ENCODE results near the gene ZNF473. TPM values are rescaled to one million over a fixed set of nuclear protein-coding genes. Genes with fewer than 3 reads are reported as not detected.

Gene ZNF473
- total RNA-seq, 1 experiment from 2014 or later = 19.0 TPM

GRCh38 chr19:50007170-50007569, 18.6 kb upstream of the ZNF473 start:
- no peak overlapping the region for H3K4me3 Mint-ChIP-seq
- H3K9me3 Mint-ChIP-seq = no peaks in the 10 kb centered on the region
- Histone ChIP-seq H3K4ac (ENCODE audit: low read depth, low read length) (no peak overlapping the region), H4K5ac (ENCODE audit: insufficient read length, low read depth, low read length) (no peak overlapping the region), H2AK5ac (ENCODE audit: insufficient read length, low read length) (no peak overlapping the region), H4K20me1 (ENCODE audit: control insufficient read depth, insufficient read depth, insufficient read length) (no peaks in the 10 kb centered on the region), H2BK15ac (ENCODE audit: low read depth, low read length) (no peak overlapping the region), H3K56ac (ENCODE audit: insufficient read length, low read depth, low read length) (no peak overlapping the region), H3K9ac (ENCODE audit: extremely low read depth, insufficient read length, low read length) (no peak overlapping the region), H3K9me3 (ENCODE audit: control insufficient read depth, low read depth, low read length) (no peaks in the 10 kb centered on the region), H4K91ac (ENCODE audit: insufficient read length, low read depth, low read length) (no peak overlapping the region), H3K14ac (ENCODE audit: insufficient read depth, low read length) (no peak overlapping the region), H3K4me1 (ENCODE audit: insufficient read depth, low read length) (no peaks in the 10 kb centered on the region), H3K4me2 (ENCODE audit: insufficient read depth, insufficient read length, low read length) (no peak overlapping the region), H2BK20ac (ENCODE audit: low read depth, low read length, poor library complexity, severe bottlenecking) (no peak overlapping the region), H2BK12ac (ENCODE audit: insufficient read length, low read depth, low read length) (no peak overlapping the region), H4K8ac (replicated peaks; ENCODE audit: insufficient read length, low read depth, low read length) (no peak overlapping the region), H2BK5ac (ENCODE audit: insufficient read length, low read length) (no peak overlapping the region), H3K27ac (ENCODE audit: insufficient read length, low read depth, low read length) (no peak overlapping the region), H3K23me2 (ENCODE audit: insufficient read length, low read depth, low read length, poor library complexity, severe bottlenecking) (no peaks in the 10 kb centered on the region), H2BK120ac (ENCODE audit: low read depth, low read length, poor library complexity, severe bottlenecking) (no peak overlapping the region), H3K79me1 (ENCODE audit: insufficient read depth, low read depth, low read length, poor library complexity, severe bottlenecking) (no peaks in the 10 kb centered on the region), H2AFZ (ENCODE audit: low read length) (no peak overlapping the region), H3K27me3 (ENCODE audit: insufficient read depth, low read length) (no peaks in the 10 kb centered on the region), H3T11ph (ENCODE audit: low read length) (no peak overlapping the region), H3K23ac (ENCODE audit: insufficient read length, low read depth, low read length) (no peak overlapping the region), H3K79me2 (ENCODE audit: insufficient read depth, low read length) (no peaks in the 10 kb centered on the region), H3K18ac (ENCODE audit: insufficient read length, low read depth, low read length) (no peak overlapping the region)
- no peak for DNase-seq
- no peaks in the 10 kb centered on the region for H3K27me3 Mint-ChIP-seq (ENCODE audit: low read depth)
- H3K4me1 Mint-ChIP-seq = no peaks in the 10 kb centered on the region
- no peak overlapping the region; a peak in 1 of 7 replicates for H3K27ac Mint-ChIP-seq
- no peak for TF ChIP-seq CTCF (conservative IDR thresholded peaks at IDR 0.05)
- WGBS (ENCODE audit: extremely low coverage, insufficient read length, low lambda C conversion rate) = no CpG with 5 or more reads among the region's 10 CpGs
- peaks cover 8 to 25% (median 23%) of the 10 kb centered on the region in 3 experiments for H3K36me3 Mint-ChIP-seq (ENCODE audit: insufficient read depth in 1 of 3, low read depth in 3 of 3)
